NCI-H69 (cell line): ENCODE results near the gene SYNPO2.
"Not testable (repeated sequence)": the region's sequence is repeated elsewhere in the genome, so short reads cannot be mapped to it uniquely, and the experiment has no call there.

Experiments used
- DNase-seq: peaks from one replicate; lab custom pipeline; 2025; lab: John Stamatoyannopoulos, UW

The SYNPO2 gene

GRCh38 chr4:118973295-118973694, 84.6 kb downstream of the SYNPO2 start:
- no peak for DNase-seq

DNA sequence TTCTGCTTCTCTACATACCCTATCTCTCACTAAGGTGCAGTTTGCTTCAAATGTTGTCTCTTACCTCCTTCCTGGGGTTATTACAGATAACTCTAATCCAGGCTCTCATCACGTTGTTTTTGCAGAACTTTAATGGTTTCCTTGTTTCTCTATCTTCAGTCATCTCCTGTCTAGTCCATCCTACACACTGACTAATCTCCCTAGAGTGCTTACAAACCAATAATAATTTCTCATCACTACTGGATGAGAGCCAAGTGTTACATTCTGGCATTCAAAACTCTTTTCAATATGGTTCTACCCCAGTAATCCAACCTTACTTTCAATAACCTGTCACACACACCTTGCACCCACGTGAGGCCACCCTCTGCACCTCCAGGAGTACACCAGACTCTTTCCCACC, 86.1 kb downstream of the SYNPO2 start:
- DNase-seq, result no peak

DNA sequence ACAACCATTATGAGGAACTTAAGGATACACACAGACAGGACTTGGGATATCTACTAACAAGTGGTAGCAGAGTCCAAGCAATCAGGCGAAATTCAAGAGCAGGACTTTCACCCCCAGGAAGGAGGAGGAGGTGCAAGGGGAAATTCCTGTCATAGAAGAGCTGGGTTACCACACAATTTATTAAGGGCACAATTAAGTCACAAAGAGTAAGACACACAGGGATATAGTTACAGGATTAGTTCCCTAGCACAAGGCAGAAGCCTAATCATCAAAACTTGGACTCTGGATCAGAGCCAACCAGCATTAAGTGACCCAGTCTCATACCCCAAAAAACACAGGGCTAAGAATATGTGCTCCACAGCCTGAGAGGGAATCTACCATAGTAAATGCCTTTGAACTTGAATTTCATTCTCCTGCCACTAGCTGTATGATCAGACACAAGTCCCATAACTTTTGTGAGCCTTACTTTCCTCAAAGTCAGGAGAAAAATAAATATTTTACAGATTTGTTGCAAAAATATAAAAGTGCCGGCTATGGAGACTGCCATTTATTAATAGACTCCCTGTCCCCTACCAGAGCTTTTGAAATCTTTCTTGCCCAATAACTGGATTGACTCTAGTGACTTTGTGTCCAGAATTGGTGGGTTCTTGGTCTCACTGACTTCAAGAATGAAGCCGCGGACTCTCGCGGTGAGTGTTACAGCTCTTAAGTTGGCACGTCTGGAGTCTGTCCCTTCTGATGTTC, 87.0 kb downstream of the SYNPO2 start:
- no peak for DNase-seq

- not testable (repeated sequence) for DNase-seq
Observed at GRCh38 chr4:118976193-118976560, 87.5 kb downstream of the SYNPO2 start.

GRCh38 chr4:118977100-118977499, 88.4 kb downstream of the SYNPO2 start:
- DNase-seq, result not testable (repeated sequence)

GRCh38 chr4:118979712-118980111, 91.1 kb downstream of the SYNPO2 start:
- peak; percentile 70 for DNase-seq

DNA sequence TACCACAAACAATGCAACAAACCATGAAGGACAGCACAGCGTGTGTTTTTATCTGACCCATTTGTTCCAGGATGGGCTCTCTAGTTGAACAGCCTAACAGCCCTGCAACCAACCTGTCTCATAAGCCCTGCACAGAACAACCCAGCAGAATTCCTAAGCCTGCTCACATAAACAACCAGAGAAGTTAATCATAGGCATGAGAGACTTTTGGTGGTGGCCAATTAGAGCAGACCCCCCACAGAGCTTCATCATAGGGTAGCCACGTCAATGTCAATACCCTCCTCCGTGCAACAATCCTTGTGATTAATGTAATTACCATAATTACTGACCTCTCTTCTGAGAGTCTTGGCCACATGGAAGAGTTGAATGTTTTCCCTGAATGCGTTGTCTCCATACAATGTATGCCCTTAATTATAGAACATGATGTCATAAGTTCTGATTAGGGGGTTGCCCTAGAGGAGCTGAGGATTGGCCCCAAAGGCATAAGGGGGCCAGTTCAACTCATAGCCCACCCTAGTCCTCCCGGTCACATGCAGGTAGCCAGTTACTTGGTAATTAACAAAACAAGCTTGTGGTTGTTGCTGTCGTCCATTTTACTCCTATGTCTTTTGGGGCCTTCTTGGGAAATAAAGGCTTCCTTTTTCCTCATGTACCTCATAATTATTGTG, 92.7 kb downstream of the SYNPO2 start:
- peak; percentile 96 for DNase-seq

DNA sequence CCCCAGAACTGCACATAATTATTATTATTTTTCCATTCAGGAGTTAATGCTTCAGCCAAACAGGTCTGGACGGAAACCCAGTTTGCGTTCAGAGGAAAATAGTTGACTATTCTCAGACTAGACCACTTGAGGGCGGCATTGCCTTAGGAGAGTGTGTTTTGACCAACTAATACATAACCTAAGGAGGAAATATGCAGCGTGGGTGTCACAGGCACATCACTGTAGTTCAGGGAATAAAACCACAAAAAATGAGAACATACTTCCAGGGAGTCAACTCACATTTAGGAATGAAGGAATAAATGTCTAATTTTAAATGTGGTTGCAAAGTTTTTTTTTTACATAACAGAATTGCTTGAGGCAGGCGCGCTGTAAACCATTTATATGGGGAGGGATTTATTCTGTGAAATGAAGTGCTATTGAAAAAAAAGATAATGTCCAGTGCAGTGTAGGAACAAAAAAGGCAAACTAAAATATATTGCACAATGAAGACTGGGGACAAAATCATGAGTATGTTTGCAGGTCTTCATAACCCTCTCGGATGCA, 93.3 kb downstream of the SYNPO2 start:
- DNase-seq, result peak; percentile 84

GRCh38 chr4:118983293-118983692, 94.6 kb downstream of the SYNPO2 start:
- no peak for DNase-seq

GRCh38 chr4:118983831-118984230, 95.2 kb downstream of the SYNPO2 start:
- no peak for DNase-seq

- DNase-seq, result no peak
Observed at GRCh38 chr4:118985170-118986000, 96.7 kb downstream of the SYNPO2 start.

- DNase-seq, result no peak
Observed at GRCh38 chr4:118987959-118988634, 99.4 kb downstream of the SYNPO2 start.

DNA sequence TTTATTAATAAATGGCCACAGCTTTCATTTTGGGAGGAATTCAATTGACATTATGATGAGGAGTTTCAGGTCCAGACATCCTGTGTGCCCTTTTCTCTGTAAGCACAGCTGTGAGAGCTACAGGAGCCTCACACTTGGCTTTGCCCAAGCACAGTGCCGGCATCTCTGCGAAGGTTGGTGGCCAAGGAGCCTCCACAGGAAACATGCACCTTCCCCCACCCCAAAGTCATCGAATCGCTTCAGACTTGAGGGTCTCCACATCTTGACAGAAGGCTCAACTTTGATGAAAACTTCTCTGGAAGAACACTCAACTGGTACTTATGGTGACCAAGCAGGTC, 100.0 kb downstream of the SYNPO2 start:
- no peak for DNase-seq

GRCh38 chr4:118989098-118990080, 100.7 kb downstream of the SYNPO2 start:
- no peak for DNase-seq

DNA sequence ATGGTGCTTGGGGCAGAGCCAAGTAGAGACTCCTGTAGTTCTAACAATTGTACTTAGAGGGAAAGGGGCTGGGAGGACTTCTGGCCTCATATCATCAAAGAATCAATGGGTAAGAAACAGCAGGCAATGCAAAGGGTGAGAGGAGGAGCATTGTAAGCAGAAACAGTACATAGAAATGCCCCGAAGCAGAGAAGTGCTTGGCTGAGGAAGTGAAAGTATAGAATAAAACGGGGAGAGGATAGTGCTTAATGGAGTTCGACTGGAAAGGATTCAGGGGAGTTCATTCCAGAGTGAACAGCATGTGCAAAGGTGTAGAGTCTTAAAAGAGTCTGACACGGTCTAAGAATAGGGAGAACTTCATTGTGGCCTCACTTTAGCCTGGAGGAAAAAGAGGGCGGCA, 103.0 kb downstream of the SYNPO2 start:
- no peak for DNase-seq

GRCh38 chr4:118992149-118992548, 103.5 kb downstream of the SYNPO2 start:
- DNase-seq, result no peak

- no peak for DNase-seq
Observed at GRCh38 chr4:118993333-118993732, 104.7 kb downstream of the SYNPO2 start.

GRCh38 chr4:118994030-118994429, 105.4 kb downstream of the SYNPO2 start:
- DNase-seq, result no peak

DNA sequence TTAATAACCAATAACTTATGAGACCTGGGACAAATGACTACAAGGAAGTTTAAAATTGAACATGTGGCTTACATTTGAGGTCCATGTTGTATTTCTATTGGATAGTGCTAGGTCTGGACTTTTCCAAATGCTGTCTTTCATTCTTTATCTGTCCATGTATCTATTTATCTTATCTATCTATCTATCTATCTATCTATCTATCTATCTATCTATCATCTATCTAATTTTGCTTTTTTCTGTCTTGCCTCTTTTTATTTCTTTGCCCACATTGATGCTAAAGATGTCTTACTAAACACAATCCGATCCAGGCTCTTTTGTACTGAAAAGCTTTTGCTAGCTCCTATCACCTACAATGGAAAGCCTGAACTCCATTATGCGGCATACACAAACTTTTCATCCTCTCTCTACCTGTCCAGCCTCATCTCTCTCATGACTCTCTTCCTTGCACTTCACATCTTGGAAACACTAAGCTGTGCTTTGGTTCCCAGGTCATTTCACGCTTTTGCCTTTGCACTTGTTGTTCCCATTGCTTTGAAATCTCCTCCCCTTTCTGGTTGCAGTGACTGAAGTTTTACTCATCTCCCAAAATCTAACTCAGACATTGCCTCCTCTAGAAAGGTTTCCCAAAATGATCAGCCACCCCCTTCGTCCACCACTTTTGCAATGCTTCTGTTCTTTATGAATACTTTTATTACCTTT, 107.2 kb downstream of the SYNPO2 start:
- DNase-seq, result no peak

DNA sequence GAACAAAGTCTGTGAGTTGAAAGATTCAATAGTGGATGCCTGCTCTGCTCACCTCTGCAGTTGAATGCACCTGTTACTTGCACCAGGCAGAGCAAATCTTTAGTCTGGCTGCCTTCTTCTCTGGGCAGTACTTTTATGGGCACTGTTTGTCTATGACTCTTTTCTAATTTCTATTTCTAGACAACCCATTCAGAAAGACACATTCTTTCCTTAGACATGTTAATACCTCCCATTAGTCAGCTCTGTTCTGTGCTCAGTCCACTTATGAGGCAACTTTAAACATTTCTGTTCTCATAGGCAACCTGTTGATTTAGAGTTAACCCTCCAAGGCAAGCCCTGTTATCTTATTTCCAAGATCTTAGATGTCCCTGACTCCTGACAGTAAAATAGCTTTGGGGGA, 108.9 kb downstream of the SYNPO2 start:
- DNase-seq, result no peak
